ENCODE results near the gene HEATR9.

GRCh38 chr17:35855965-35856364 is 12.7 kb downstream of the HEATR9 start:
- TF ChIP-seq RAD21 (IDR thresholded peaks at IDR 0.05): no peak
- no peak for TF ChIP-seq SP1 (IDR thresholded peaks at IDR 0.05)
